SK-N-MC (cell line): ENCODE data around the gene NDUFS4.
"Not testable (repeated sequence)": the region's sequence is repeated elsewhere in the genome, so short reads cannot be mapped to it uniquely, and the experiment has no call there.

ENCODE experiments used
- EZH2 ChIP-seq: fragments of 200-600 bp; sonication (generic); IDR thresholded peaks from one replicate; pipeline ENCODE4 v1.6.1; 2017; ENCODE audit warnings: antibody characterized with exemption
- POLR2AphosphoS5 ChIP-seq: IDR thresholded peaks from 2 replicates; pipeline ENCODE4 v1.6.1; 2012; ENCODE audit warnings: mild to moderate bottlenecking, low read depth, low read length, borderline replicate concordance

DNA sequence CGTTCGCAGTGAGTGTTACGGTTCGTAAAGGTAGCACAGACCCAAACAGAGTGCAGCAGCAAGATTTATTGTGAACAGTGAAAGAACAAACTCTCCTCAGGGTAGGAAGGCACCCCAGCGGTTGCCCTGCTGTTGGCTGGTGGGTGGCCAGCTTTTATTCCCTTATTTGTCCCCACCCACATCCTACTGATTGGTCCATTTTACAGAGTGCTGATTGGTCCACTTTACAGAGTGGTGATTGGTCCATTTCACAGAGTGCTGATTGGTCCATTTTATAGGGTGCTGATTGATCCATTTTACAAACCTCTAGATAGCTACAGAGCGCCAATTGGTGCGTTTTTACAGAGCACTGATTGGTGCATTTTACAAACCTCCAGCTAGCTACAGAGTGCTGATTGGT lies 19.7 kb upstream of the NDUFS4 start:
- not testable (repeated sequence) for TF ChIP-seq EZH2, POLR2AphosphoS5
